ENCODE results near the gene UTS2R. TPM values are rescaled to one million over a fixed set of nuclear protein-coding genes. Genes with fewer than 3 reads are reported as not detected.
A peak's percentile ranks its signal among the peaks of the same experiment; 100 is the strongest.

UTS2R gene
- total RNA-seq, 1 donor from 2014 or later, result 0.22 TPM

GRCh38 chr17:82339634-82340580 lies 31.7 kb upstream of the UTS2R start:
- DNase-seq (ENCODE audit: low spot score, unreplicated experiment), result no peak
- Mint-ChIP-seq H3K36me3 (ENCODE audit: insufficient read depth) (no peaks in the 10 kb centered on the region), H3K4me3 (ENCODE audit: low read depth) (no peak overlapping the region), H3K27ac (no peak overlapping the region), H3K9me3 (ENCODE audit: low read depth) (no peaks in the 10 kb centered on the region), H3K4me1 (ENCODE audit: low read depth) (peaks cover 9% of the 10 kb centered on the region), H3K27me3 (peaks cover 31% of the 10 kb centered on the region)
- no peak for TF ChIP-seq CTCF (IDR thresholded peaks at IDR 0.05; ENCODE audit: unreplicated experiment)

GRCh38 chr17:82342361-82343079 lies 29.0 kb upstream of the UTS2R start:
- no peaks in the 10 kb centered on the region for H3K36me3 Mint-ChIP-seq (ENCODE audit: insufficient read depth)
- no peak overlapping the region for H3K27ac Mint-ChIP-seq
- no peaks in the 10 kb centered on the region for H3K9me3 Mint-ChIP-seq (ENCODE audit: low read depth)
- H3K27me3 Mint-ChIP-seq, result peaks cover 16% of the 10 kb centered on the region
- no peak for TF ChIP-seq CTCF (IDR thresholded peaks at IDR 0.05; ENCODE audit: unreplicated experiment)
- no peak overlapping the region for H3K4me3 Mint-ChIP-seq (ENCODE audit: low read depth)
- DNase-seq (ENCODE audit: low spot score, unreplicated experiment), result no peak
- peaks cover 11% of the 10 kb centered on the region for H3K4me1 Mint-ChIP-seq (ENCODE audit: low read depth)

- H3K36me3 Mint-ChIP-seq (ENCODE audit: insufficient read depth), result no peaks in the 10 kb centered on the region
- no peak overlapping the region for H3K4me3 Mint-ChIP-seq (ENCODE audit: low read depth)
- H3K4me1 Mint-ChIP-seq (ENCODE audit: low read depth), result peaks cover 14% of the 10 kb centered on the region
- no peak overlapping the region for H3K27ac Mint-ChIP-seq
- H3K9me3 Mint-ChIP-seq (ENCODE audit: low read depth), result no peaks in the 10 kb centered on the region
- no peak for TF ChIP-seq CTCF (IDR thresholded peaks at IDR 0.05; ENCODE audit: unreplicated experiment)
- no peak for DNase-seq (ENCODE audit: low spot score, unreplicated experiment)
- peaks cover 12% of the 10 kb centered on the region for H3K27me3 Mint-ChIP-seq
Observed at GRCh38 chr17:82343560-82343959, 28.0 kb upstream of the UTS2R start.

- TF ChIP-seq CTCF (IDR thresholded peaks at IDR 0.05; ENCODE audit: unreplicated experiment), result no peak
- H3K4me3 Mint-ChIP-seq (ENCODE audit: low read depth), result no peak overlapping the region
- peak overlapping the region; percentile 64 for H3K27ac Mint-ChIP-seq
- no peak for DNase-seq (ENCODE audit: low spot score, unreplicated experiment)
- H3K4me1 Mint-ChIP-seq (ENCODE audit: low read depth), result peaks cover 22% of the 10 kb centered on the region
- no peaks in the 10 kb centered on the region for H3K9me3 Mint-ChIP-seq (ENCODE audit: low read depth)
- H3K36me3 Mint-ChIP-seq (ENCODE audit: insufficient read depth), result no peaks in the 10 kb centered on the region
- H3K27me3 Mint-ChIP-seq, result peaks cover 4% of the 10 kb centered on the region
Observed at GRCh38 chr17:82344175-82344907, 27.2 kb upstream of the UTS2R start.

Data from progenitor cell of endocrine pancreas (in vitro differentiated cells).